CD4-positive, alpha-beta T cell (primary cell): ENCODE results near the gene COL6A2. TPM values are rescaled to one million over a fixed set of nuclear protein-coding genes. Genes with fewer than 3 reads are reported as not detected.
A peak's percentile ranks its signal among the peaks of the same experiment; 100 is the strongest.

Source experiments
- ATAC-seq: fragments of 200-7000 bp; cut with Tn5 transposase; one replicate; pipeline ENCODE4 v1.10.0; 2022; ENCODE audit warnings: mild to moderate bottlenecking; ENCODE audit not compliant: poor library complexity
- CTCF ChIA-PET: fragments of 350-600 bp; sonication (Branson Sonifier 250); formaldehyde crosslinking; loops from one replicate; lab custom pipeline; 2021; ENCODE audit warnings: antibody characterized with exemption, inconsistent platforms; lab: Charles Lee
- POLR2A ChIA-PET: fragments of 350-600 bp; sonication (Branson Sonifier 250); formaldehyde crosslinking; loops from one replicate; lab custom pipeline; 2021; ENCODE audit warnings: antibody characterized with exemption, inconsistent platforms; lab: Charles Lee
- DNase-seq, 14 experiments: peaks; one replicate each; pipeline ENCODE4 v3.0.0-alpha.2; 2013 to 2020; ENCODE audit warnings: mixed read lengths in 2 of 14
- H3K27ac ChIP-seq, 2 donors: one replicate each; pipeline versions ENCODE4 v1.5.1 to v1.7.0; 2013; ENCODE audit warnings: low read length in 2 of 2, low read depth in 1 of 2, mild to moderate bottlenecking in 1 of 2
- H3K27me3 ChIP-seq, 2 experiments: 1 replicate in 1 of 2; 2 replicates in 1 of 2; pipeline versions ENCODE4 v1.6.1 to v1.7.0; 2013; ENCODE audit warnings: low read length in 2 of 2, control low read depth in 1 of 2, mild to moderate bottlenecking in 1 of 2, moderate library complexity in 1 of 2; ENCODE audit not compliant: insufficient read depth in 2 of 2, control insufficient read depth in 1 of 2
- H3K36me3 ChIP-seq: one replicate; pipeline ENCODE4 v1.6.1; 2013; ENCODE audit warnings: low read length, control low read depth; ENCODE audit not compliant: insufficient read depth
- H3K4me1 ChIP-seq: one replicate; pipeline ENCODE4 v1.6.1; 2013; ENCODE audit warnings: low read length, control low read depth; ENCODE audit not compliant: insufficient read depth
- H3K4me3 ChIP-seq: one replicate; pipeline ENCODE4 v1.5.1; 2013; ENCODE audit warnings: mild to moderate bottlenecking, low read length, moderate library complexity
- H3K9me3 ChIP-seq, 2 experiments: 1 replicate in 1 of 2; 2 replicates in 1 of 2; pipeline versions ENCODE4 v1.6.1 to v1.7.0; 2013; ENCODE audit warnings: low read length in 2 of 2, mild to moderate bottlenecking in 2 of 2, control low read depth in 1 of 2, moderate library complexity in 1 of 2; ENCODE audit not compliant: control insufficient read depth in 1 of 2, insufficient read depth in 1 of 2
- H3K27ac Mint-ChIP-seq: one replicate; pipeline ENCODE4 v1.8.0; 2020; ENCODE audit warnings: mixed read lengths
- H3K27me3 Mint-ChIP-seq: one replicate; pipeline ENCODE4 v1.8.0; 2021; ENCODE audit warnings: mixed read lengths
- H3K36me3 Mint-ChIP-seq: one replicate; pipeline ENCODE4 v1.8.0; 2021; ENCODE audit warnings: low read depth, mixed read lengths
- H3K4me1 Mint-ChIP-seq: one replicate; pipeline ENCODE4 v1.8.0; 2021; ENCODE audit warnings: low read depth, mixed read lengths
- H3K4me3 Mint-ChIP-seq: one replicate; pipeline ENCODE4 v1.8.0; 2020; ENCODE audit warnings: mild to moderate bottlenecking, mixed read lengths
- H3K9me3 Mint-ChIP-seq: one replicate; pipeline ENCODE4 v1.8.0; 2020; ENCODE audit warnings: mixed read lengths
- intact Hi-C, 2 experiments: fragments of 100-400 bp; cut with DNase I in 1 of 2; cut with micrococcal nuclease in 1 of 2; formaldehyde crosslinking; loops; one replicate each; pipeline versions ENCODE4 v1.15.1 to v1.9.0; 2023 to 2025; cut with DNase I, micrococcal nuclease
- total RNA-seq, 174 experiments: library from RNA in 2 of 174; stranded (reverse) in 2 of 174; gene quantifications; one replicate each; pipeline ENCODE4 v1.2.3 and lab custom pipeline; 2021 to 2026
- TF ChIP-seq, protein P1 (sequence below): fragments of 200-600 bp; IDR thresholded peaks from one replicate; pipeline ENCODE4 v1.8.0; 2022; ENCODE audit warnings: antibody characterized with exemption, mild to moderate bottlenecking

COL6A2 gene
- total RNA-seq, 2 experiments from 2014 or later, result 24.1 to 26.4 TPM

DNA sequence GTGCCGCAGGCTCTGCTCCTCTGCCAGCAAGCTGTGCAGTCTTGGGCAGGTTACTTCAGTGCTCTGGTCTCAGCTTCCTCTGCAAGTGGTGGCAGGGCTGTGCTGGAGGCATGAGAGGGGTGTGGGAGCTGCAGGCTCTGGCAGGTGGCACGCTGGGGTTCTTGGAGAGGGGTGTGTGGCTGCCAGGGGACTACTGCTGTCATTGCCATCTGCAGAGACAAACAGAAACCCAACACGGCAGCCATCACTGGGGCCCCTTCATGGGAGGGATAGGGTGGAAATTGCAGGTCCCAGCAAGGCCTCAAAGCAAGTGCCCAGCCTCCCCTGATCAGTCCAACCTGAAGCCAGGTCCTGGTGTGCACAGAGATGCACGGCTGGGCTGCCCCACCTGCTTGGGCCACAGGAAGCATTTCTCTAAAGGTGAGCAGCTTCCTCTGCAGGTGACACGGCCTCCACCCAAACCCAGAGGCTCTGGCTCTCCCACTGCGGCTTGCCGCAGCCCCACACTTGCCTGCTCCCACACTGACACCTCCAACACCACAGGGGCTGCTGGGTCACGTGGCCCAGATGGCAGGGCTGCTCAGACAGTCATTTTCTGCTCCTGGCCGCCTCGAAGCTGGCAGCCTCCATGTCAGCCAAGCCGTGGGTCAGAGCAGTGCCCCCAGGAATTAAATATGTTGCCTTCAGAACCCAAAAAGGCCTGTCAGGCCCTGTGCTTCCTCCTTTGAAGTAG lies 4.1 kb upstream of the COL6A2 start:
- Mint-ChIP-seq H3K4me3 (no peak overlapping the region), H3K27me3 (no peaks in the 10 kb centered on the region), H3K4me1 (no peaks in the 10 kb centered on the region), H3K27ac (no peak overlapping the region), H3K9me3 (no peaks in the 10 kb centered on the region), H3K36me3 (no peaks in the 10 kb centered on the region)
- intact Hi-C loops, result loop anchor here (10.0 kb wide), 2 partner anchors 91 to 119 kb away; partner anchors contain the start of gene SPATC1L (in 1 of the 2)
- Histone ChIP-seq H3K27ac (no peak overlapping the region), H3K36me3 (no peaks in the 10 kb centered on the region), H3K27me3 (no peaks in the 10 kb centered on the region), H3K9me3 (peaks cover 0 to 24% of the 10 kb centered on the region in 2 experiments), H3K4me1 (peaks cover 26% of the 10 kb centered on the region), H3K4me3 (no peak overlapping the region)
- ChIA-PET POLR2A (no interaction called here), CTCF (no interaction called here)
- TF ChIP-seq, protein P1, sequence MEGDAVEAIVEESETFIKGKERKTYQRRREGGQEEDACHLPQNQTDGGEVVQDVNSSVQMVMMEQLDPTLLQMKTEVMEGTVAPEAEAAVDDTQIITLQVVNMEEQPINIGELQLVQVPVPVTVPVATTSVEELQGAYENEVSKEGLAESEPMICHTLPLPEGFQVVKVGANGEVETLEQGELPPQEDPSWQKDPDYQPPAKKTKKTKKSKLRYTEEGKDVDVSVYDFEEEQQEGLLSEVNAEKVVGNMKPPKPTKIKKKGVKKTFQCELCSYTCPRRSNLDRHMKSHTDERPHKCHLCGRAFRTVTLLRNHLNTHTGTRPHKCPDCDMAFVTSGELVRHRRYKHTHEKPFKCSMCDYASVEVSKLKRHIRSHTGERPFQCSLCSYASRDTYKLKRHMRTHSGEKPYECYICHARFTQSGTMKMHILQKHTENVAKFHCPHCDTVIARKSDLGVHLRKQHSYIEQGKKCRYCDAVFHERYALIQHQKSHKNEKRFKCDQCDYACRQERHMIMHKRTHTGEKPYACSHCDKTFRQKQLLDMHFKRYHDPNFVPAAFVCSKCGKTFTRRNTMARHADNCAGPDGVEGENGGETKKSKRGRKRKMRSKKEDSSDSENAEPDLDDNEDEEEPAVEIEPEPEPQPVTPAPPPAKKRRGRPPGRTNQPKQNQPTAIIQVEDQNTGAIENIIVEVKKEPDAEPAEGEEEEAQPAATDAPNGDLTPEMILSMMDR, result no peak
- ATAC-seq (no peak), DNase-seq (peak in 3 of 14 experiments; percentile 19 to 60 (median 51))

DNA sequence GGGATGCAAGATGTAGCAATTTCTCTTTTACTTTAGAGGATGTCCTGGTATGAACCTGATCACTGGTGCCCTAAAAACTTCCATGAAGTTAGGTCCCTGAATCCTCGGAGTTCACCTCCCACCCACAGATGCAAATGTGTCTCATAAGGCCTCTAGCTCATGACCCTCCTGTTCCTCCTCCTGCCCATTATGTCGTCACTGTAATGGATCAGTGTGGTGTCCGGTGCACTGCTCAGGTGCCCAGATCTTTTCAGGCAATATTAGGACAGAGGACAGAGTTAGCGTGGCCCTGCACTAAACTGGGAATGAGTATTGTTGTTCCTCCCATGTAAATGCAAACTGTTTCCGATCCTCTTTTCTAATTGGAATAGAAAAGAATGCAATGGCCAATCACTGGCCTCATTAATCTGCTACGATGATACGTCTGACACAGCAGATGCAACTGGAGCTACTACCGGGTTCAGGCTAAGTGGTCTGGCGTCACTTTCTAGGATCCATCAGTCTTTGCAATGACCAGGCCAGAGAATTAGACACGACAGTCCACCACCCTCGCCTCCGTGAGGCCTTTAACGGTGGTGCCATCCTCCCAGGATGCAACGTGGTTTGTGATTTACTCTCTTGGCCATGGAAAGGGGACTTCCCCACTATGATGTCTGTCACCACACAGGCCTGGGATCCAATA lies 3.4 kb upstream of the COL6A2 start:
- Histone ChIP-seq H3K27ac (no peak overlapping the region), H3K27me3 (peaks cover 2% of the 10 kb centered on the region in 2 experiments), H3K36me3 (no peaks in the 10 kb centered on the region), H3K4me1 (peaks cover 31% of the 10 kb centered on the region), H3K9me3 (peaks cover 0 to 21% of the 10 kb centered on the region in 2 experiments), H3K4me3 (no peak overlapping the region)
- ATAC-seq (no peak), DNase-seq (no peak)
- ChIA-PET POLR2A (no interaction called here), CTCF (no interaction called here)
- H3K4me1 Mint-ChIP-seq, result no peaks in the 10 kb centered on the region
- H3K4me3 Mint-ChIP-seq, result no peak overlapping the region
- intact Hi-C loops, result loop anchor here (10.0 kb wide), 2 partner anchors 90 to 120 kb away; partner anchors contain the start of gene SPATC1L (in 1 of the 2)
- H3K9me3 Mint-ChIP-seq, result no peaks in the 10 kb centered on the region
- H3K36me3 Mint-ChIP-seq, result no peaks in the 10 kb centered on the region
- no peak overlapping the region for H3K27ac Mint-ChIP-seq
- TF ChIP-seq, protein P1, result no peak
- H3K27me3 Mint-ChIP-seq, result no peaks in the 10 kb centered on the region

DNA sequence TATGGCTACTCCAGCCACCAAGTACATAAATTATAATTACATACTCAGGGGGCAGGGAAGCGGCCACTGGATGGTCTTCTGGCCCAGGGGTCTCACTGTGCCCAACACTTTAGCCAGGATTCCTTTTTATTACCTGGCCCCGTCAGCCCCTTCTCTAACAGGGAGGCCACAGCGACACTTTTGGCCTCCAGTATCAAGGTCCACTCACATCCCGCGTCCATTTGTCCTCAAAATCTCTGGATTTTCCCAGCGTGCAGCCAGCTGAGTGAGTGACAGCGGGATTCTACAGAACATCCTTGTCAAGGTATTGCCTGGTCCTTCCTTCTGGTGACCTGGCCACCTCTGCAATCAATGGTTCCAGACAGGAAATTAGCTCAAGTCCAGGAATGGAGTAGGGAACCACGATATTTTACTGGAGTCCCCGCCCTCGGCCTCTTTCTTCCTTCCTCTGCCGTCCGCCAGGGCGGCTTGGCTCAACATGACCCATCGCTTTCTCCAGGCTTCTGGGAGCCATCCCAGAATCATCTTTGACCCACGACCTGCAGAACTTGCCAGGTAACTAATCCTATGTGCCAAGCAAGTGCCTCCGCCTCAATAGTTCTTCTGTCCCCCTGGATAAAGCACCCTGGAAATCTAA lies 2.7 kb upstream of the COL6A2 start:
- intact Hi-C loops, result loop anchor here (10.0 kb wide), 2 partner anchors 90 to 120 kb away; partner anchors contain the start of gene SPATC1L (in 1 of the 2)
- ChIA-PET POLR2A (no interaction called here), CTCF (no interaction called here)
- ATAC-seq, result no peak
- peaks cover 6 to 9% of the 10 kb centered on the region in 2 experiments for H3K27me3 ChIP-seq
- no peak for DNase-seq
- no peaks in the 10 kb centered on the region for H3K9me3 Mint-ChIP-seq
- no peaks in the 10 kb centered on the region for H3K4me1 Mint-ChIP-seq
- no peaks in the 10 kb centered on the region for H3K36me3 Mint-ChIP-seq
- TF ChIP-seq, protein P1, result no peak
- H3K27ac ChIP-seq, result no peak overlapping the region
- H3K4me3 ChIP-seq, result no peak overlapping the region
- H3K27me3 Mint-ChIP-seq, result peaks cover 5% of the 10 kb centered on the region
- no peak overlapping the region for H3K4me3 Mint-ChIP-seq
- peaks cover 0 to 21% of the 10 kb centered on the region in 2 experiments for H3K9me3 ChIP-seq
- H3K27ac Mint-ChIP-seq, result no peak overlapping the region
- H3K36me3 ChIP-seq, result no peaks in the 10 kb centered on the region
- peaks cover 34% of the 10 kb centered on the region for H3K4me1 ChIP-seq
